Vagina (tissue), 2 donors: ENCODE measurements around the gene DPEP1.

Experiments
- POLR2A ChIP-seq, 2 donors: fragments of 450-650 bp; IDR thresholded peaks; one replicate each; pipeline ENCODE4 v1.6.1; 2017; ENCODE audit warnings: antibody characterized with exemption in 2 of 2, mild to moderate bottlenecking in 2 of 2, moderate library complexity in 2 of 2
- POLR2AphosphoS5 ChIP-seq, 2 donors: sonication (generic); formaldehyde crosslinking; IDR thresholded peaks; one replicate each; pipeline ENCODE4 v1.9.0; 2017; ENCODE audit warnings: antibody characterized with exemption in 2 of 2, mild to moderate bottlenecking in 2 of 2, low read depth in 1 of 2; ENCODE audit not compliant: insufficient read depth in 1 of 2
- TF ChIP-seq, protein P1 (sequence below), 3 experiments: fragments of 450-650 bp in 2 of 3; fragments of 200-600 bp in 1 of 3; sonication (generic) in 1 of 3; IDR thresholded peaks; one replicate each; pipeline ENCODE4 v1.5.1; 2017 to 2019; ENCODE audit warnings: antibody characterized with exemption in 3 of 3, mild to moderate bottlenecking in 2 of 3, moderate library complexity in 2 of 3

DNA sequence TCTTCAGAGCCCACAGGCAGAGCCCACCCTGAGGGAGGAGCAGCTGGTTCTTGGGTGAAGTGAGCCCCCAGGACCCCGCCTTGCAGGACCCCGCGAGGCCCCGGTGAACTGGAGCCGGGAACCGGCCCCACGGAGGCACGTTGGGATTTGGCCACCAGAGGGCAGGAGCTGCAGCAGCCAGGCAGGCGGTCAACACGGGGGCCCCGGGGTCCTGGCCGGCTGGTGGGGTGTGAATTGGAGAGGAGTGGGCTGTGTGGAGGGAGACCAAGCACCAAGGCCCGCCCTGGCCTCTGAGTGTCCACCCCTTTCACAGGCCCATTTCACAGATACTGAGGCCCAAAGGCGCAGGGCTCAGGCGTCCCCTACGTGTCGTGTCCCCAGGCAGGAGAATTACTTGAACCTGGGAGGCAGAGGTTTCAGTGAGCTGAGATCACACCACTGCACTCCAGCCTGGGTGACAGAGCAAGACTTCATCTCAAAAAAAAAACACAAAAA lies 2.2 kb downstream of the DPEP1 start:
- TF ChIP-seq POLR2A (IDR thresholded peaks at IDR 0.05) (no peak), POLR2AphosphoS5 (IDR thresholded peaks at IDR 0.05; ENCODE audit: insufficient read depth in 1 of 2, low read depth in 1 of 2) (no peak)
- TF ChIP-seq, protein P1, sequence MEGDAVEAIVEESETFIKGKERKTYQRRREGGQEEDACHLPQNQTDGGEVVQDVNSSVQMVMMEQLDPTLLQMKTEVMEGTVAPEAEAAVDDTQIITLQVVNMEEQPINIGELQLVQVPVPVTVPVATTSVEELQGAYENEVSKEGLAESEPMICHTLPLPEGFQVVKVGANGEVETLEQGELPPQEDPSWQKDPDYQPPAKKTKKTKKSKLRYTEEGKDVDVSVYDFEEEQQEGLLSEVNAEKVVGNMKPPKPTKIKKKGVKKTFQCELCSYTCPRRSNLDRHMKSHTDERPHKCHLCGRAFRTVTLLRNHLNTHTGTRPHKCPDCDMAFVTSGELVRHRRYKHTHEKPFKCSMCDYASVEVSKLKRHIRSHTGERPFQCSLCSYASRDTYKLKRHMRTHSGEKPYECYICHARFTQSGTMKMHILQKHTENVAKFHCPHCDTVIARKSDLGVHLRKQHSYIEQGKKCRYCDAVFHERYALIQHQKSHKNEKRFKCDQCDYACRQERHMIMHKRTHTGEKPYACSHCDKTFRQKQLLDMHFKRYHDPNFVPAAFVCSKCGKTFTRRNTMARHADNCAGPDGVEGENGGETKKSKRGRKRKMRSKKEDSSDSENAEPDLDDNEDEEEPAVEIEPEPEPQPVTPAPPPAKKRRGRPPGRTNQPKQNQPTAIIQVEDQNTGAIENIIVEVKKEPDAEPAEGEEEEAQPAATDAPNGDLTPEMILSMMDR (IDR thresholded peaks at IDR 0.05): peak in 2 of 3 experiments; percentile 17 to 52
